ENCODE measurements around the gene GMCL2. TPM values are rescaled to one million over a fixed set of nuclear protein-coding genes. Genes with fewer than 3 reads are reported as not detected.

The GMCL2 gene
- total RNA-seq, 4 donors from 2014 or later, result not detected

DNA sequence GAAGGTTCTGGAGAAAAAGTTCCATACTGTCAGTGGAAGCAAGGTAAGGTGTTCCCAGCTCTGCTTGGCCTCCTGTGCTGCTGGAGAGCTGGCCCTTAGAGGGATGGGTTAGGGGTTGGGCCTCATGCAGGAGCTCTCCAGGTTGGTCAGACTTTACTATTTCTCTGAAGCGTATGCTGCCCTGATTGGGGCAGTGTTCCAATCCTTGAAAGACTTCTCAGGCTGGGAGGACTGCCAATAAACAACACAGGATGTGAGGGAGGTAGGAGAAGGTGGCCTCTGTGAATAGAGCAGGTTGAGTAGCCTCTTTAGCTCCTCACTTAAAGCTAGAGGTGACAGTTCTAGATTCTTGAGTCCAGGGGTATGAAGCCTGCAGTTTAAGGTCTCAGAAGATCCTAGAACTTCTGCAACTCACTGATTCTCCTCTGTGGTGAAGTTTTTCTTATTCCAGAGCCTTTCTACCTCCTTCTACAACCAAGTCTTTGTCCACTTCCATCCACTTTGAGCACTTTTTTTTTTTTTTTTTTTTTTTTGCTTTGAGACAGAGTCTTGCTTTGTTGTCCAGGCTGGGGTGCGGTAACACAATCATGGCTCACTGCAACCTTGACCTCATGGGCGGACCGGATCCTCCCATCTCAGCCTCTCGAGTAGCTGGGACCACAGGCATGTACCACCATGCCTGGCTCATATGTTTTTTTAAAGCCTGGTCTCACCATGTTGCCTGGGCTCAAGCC is 20.2 kb upstream of the GMCL2 start:
- Histone ChIP-seq H3K27ac (replicated peaks in 1 of 4) (peak overlapping the region; percentile 37 to 98 (median 94)), H3K27me3 (no peaks in the 10 kb centered on the region), H3K36me3 (peaks cover 43 to 65% (median 61%) of the 10 kb centered on the region in 4 donors), H3K4me3 (no peak overlapping the region), H3K4me1 (peaks cover 26 to 46% (median 29%) of the 10 kb centered on the region in 4 donors), H3K9me3 (no peaks in the 10 kb centered on the region)
- intact Hi-C loops (cut with DNase I), result no loop called here
- WGBS, result 78% methylated on average over 5 of the region's 5 CpGs
- no peak for DNase-seq (ENCODE audit: extremely low spot score)
- TF ChIP-seq POLR2AphosphoS5 (IDR thresholded peaks at IDR 0.05), result no peak
- TF ChIP-seq, protein P1, sequence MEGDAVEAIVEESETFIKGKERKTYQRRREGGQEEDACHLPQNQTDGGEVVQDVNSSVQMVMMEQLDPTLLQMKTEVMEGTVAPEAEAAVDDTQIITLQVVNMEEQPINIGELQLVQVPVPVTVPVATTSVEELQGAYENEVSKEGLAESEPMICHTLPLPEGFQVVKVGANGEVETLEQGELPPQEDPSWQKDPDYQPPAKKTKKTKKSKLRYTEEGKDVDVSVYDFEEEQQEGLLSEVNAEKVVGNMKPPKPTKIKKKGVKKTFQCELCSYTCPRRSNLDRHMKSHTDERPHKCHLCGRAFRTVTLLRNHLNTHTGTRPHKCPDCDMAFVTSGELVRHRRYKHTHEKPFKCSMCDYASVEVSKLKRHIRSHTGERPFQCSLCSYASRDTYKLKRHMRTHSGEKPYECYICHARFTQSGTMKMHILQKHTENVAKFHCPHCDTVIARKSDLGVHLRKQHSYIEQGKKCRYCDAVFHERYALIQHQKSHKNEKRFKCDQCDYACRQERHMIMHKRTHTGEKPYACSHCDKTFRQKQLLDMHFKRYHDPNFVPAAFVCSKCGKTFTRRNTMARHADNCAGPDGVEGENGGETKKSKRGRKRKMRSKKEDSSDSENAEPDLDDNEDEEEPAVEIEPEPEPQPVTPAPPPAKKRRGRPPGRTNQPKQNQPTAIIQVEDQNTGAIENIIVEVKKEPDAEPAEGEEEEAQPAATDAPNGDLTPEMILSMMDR (IDR thresholded peaks at IDR 0.05), result no peak
- no peak for TF ChIP-seq POLR2A (IDR thresholded peaks at IDR 0.05; ENCODE audit: low read depth)
- no peak for TF ChIP-seq EP300 (IDR thresholded peaks at IDR 0.05)

DNA sequence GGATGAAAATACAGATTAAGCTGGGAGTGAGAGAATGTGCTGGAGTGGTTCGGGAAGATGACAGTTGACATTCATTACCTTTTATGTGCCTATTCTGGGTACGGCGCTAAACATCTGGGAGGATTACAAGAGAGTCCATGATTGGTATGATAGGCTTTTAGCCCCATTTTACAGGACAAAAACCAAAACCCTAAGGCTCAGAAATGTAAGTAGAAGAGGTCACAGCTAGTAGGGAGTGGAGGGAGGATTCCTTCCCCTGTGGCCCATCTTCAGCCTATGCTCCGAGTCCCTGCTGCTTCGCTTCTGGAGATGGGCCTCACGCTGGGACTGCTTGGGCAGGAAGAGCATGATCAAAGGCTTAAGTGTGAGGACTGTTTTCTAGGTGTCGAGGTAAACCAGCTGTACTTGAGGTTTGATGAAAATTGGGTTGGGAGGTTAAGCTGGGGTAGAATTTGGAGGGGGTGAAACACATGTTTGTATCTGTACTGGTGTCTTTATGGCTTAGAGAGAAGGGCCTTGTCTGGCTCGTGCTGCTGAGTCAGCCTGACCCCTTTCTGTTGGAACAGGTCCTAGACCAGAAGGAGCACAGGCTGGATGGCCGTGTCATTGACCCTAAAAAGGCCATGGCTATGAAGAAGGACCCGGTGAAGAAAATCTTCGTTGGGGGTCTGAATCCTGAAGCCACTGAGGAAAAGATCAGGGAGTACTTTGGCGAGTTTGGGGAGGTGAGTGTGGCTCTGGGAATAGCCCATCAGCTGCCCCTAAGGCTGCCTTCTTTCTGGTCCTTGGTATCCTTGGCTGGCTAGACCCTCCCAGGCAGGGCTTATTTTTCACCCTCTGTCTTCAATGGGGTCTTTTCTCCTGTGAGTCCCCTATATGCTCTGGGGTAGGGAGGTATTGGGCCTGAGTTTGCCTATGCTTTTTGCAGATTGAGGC is 19.3 kb upstream of the GMCL2 start:
- DNase-seq (ENCODE audit: extremely low spot score), result no peak
- peaks cover 35 to 56% (median 52%) of the 10 kb centered on the region in 4 donors for H3K36me3 ChIP-seq
- intact Hi-C loops (cut with DNase I), result no loop called here
- no peaks in the 10 kb centered on the region for H3K27me3 ChIP-seq
- H3K4me3 ChIP-seq, result peak overlapping the region; percentile 90 to 99 (median 98)
- H3K4me1 ChIP-seq, result peaks cover 26 to 46% (median 29%) of the 10 kb centered on the region in 4 donors
- TF ChIP-seq EP300 (IDR thresholded peaks at IDR 0.05), result no peak
- WGBS, result 64% methylated on average over 12 of the region's 12 CpGs
- peak overlapping the region; percentile 37 to 98 (median 94) for H3K27ac ChIP-seq (replicated peaks in 1 of 4)
- no peaks in the 10 kb centered on the region for H3K9me3 ChIP-seq

DNA sequence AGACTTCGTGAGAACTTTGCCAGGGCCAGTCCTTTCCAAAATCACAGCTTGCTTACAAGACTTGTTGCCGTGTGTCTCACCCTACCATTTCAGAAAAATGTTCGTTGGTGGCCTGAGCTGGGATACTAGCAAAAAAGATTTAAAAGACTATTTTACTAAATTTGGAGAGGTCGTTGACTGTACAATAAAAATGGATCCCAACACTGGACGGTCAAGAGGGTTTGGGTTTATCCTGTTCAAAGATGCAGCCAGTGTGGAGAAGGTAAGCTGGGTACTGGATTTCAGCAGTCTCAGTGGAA is 18.5 kb upstream of the GMCL2 start:
- peaks cover 26 to 43% (median 29%) of the 10 kb centered on the region in 4 donors for H3K4me1 ChIP-seq
- intact Hi-C loops (cut with DNase I), result loop anchor here (2.0 kb wide), 1 partner anchor 27 kb away; the partner anchor contains the start of gene PHYKPL
- TF ChIP-seq, protein P1 (IDR thresholded peaks at IDR 0.05), result no peak
- no peak for TF ChIP-seq POLR2A (IDR thresholded peaks at IDR 0.05; ENCODE audit: low read depth)
- no peak for TF ChIP-seq EP300 (IDR thresholded peaks at IDR 0.05)
- TF ChIP-seq POLR2AphosphoS5 (IDR thresholded peaks at IDR 0.05), result no peak
- no peaks in the 10 kb centered on the region for H3K9me3 ChIP-seq
- WGBS, result 12% methylated on average over 5 of the region's 5 CpGs
- peak overlapping the region; percentile 91 to 98 (median 98) for H3K27ac ChIP-seq (replicated peaks in 1 of 4)
- peaks cover 28 to 48% (median 45%) of the 10 kb centered on the region in 4 donors for H3K36me3 ChIP-seq
- DNase-seq (ENCODE audit: extremely low spot score), result no peak
- peak overlapping the region; percentile 90 to 99 (median 98) for H3K4me3 ChIP-seq
- H3K27me3 ChIP-seq, result no peaks in the 10 kb centered on the region

DNA sequence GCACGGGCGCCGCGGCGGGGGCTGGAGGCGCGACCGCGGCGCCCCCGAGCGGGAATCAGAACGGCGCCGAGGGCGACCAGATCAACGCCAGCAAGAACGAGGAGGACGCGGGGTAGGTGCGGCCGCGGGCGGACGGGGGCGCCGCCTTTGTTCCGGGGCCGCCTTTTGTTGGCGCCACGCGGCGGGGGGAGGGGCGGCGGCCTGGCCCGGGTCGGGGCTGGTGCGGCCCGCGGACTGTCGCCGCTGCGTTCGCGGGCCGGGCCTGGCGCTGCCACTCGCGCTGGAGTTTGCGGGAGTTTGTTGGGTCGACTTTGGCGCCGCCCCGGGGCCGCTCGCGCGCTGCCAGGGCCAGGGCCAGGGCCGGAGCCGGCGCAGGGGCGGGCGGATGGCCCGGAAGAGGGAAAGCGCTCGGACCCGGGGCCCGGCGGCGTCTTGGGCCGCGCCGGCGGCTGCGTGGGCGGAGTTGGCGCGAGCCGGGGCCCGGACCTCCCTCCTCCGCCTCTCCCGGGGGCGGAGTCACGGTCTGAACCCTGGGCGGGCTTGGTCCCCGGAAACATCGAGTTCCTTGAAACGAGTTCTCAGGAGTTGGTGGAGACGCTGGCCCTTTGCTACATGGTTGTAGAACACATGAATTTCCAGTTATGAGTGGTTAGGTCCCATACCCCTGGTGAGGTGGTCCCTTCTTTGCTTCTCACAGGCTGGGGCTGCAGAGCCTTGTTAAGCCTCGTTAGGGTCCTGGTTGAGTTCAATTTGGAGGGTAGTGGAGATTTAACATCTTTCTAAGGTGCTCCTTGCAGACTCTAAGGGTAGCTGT is 18.0 kb upstream of the GMCL2 start:
- Histone ChIP-seq H3K4me3 (peak overlapping the region; percentile 90 to 99 (median 98)), H3K27ac (replicated peaks in 1 of 4) (peak overlapping the region; percentile 91 to 98 (median 98)), H3K27me3 (no peaks in the 10 kb centered on the region), H3K4me1 (peaks cover 26 to 43% (median 29%) of the 10 kb centered on the region in 4 donors), H3K9me3 (no peaks in the 10 kb centered on the region), H3K36me3 (peaks cover 22 to 43% (median 39%) of the 10 kb centered on the region in 4 donors)
- DNase-seq (ENCODE audit: extremely low spot score), result peak; percentile 94
- TF ChIP-seq POLR2A (IDR thresholded peaks at IDR 0.05; ENCODE audit: low read depth), result peak; percentile 15
- no peak for TF ChIP-seq EP300 (IDR thresholded peaks at IDR 0.05)
- TF ChIP-seq, protein P1 (IDR thresholded peaks at IDR 0.05), result no peak
- peak; percentile 37 to 45 for TF ChIP-seq POLR2AphosphoS5 (IDR thresholded peaks at IDR 0.05)
- intact Hi-C loops (cut with DNase I), result loop anchor here (2.0 to 5.0 kb wide), 2 partner anchors 28 to 53 kb away; partner anchors contain the start of genes NHP2 and PHYKPL
- no CpG with 5 or more reads among the region's 90 CpGs for WGBS
